SW480 (cell line): ENCODE results near the gene DNAJC27.

ENCODE experiments used
- DNase-seq: peaks from one replicate; pipeline ENCODE4 v3.0.0-alpha.2; 2016; ENCODE audit warnings: low spot score

DNAJC27 gene

DNA sequence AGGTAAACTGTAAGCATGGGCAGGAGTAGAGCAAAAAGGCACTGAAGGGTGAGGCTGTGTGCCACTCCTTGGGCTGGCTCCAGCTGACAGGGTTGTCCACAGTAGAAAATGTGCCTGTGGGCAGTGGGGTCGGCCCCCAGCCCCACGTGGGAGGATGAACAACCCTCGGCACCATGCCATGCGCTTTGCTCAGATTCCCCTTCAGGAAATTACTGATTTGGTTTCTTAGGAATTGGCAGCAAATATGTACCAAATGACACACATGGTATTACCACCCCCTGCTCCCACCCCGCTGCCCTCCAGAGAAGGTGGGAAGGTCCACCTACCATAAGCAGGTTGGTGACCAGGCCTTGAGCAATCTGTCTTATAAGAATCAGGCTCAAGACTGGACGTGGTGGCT lies 65.3 kb downstream of the DNAJC27 start:
- no peak for DNase-seq

DNA sequence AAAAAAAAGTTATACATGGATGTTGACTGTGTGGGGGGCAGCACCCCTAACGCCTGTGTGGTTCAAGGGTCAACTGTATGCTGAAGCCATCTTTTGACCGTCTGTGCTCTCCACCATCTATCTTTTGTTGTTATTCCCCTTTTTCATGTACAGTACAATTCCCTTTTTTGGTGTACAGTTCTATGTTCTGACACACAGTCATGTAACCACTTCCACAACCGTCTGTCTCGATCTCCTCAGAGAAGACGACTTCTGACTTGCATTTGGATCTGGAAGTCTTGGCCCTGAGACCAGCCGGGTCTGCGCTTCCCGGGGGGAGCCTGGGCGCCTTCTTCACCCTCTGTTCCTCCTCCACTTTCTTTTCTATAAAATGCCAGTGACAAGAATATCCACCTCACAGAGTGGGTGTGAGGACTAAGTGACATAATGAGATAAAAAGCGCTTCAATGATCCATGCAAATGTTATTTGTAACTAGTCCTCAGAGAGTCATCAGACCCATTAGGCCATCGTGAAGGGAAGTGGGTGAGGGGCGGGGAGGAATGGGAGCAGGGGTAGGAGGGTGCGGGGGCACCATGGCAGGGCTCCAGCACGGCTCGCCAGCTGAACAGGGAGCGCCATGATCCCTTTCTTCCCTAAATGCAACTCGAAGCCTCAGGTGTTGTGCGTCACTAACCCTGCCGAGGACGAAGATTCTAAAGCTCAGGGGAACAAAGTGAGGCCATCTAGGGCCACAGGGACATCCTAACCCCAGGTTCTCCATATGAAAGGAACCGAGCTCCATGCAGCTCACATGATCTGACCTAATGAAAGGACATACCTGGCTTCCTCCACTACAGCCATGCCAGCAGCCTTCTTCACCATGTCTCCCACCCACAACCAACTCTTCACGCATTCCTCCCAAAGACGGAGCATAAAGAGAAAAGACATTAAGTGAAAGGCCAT lies 68.3 kb downstream of the DNAJC27 start:
- no peak for DNase-seq

DNA sequence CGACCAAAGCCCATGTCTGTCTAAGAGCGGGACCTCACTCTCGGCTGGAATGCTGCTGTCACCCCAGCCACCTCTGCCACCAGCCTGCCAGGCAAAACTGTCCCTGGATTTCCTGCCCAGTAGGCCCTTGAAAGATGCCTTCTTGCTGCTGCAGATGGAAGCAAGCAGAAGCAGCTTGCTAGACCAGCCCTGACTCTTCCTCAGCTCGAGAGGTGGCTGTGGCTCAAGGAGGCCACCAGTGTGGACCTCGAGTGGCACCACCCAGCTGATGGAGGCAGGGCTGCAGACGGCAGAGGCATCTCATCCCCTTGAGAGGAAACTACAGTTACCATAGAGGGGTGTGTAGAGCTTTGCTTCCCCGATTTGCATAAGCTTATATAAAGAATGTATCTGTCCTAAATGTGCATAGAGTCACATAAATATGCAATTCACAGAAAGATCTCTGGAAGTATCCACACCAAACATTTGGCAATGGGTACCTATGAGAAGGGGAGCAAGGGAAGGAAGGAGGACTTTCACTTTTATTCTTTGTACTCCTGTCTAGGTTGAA lies 72.3 kb downstream of the DNAJC27 start:
- no peak for DNase-seq

DNA sequence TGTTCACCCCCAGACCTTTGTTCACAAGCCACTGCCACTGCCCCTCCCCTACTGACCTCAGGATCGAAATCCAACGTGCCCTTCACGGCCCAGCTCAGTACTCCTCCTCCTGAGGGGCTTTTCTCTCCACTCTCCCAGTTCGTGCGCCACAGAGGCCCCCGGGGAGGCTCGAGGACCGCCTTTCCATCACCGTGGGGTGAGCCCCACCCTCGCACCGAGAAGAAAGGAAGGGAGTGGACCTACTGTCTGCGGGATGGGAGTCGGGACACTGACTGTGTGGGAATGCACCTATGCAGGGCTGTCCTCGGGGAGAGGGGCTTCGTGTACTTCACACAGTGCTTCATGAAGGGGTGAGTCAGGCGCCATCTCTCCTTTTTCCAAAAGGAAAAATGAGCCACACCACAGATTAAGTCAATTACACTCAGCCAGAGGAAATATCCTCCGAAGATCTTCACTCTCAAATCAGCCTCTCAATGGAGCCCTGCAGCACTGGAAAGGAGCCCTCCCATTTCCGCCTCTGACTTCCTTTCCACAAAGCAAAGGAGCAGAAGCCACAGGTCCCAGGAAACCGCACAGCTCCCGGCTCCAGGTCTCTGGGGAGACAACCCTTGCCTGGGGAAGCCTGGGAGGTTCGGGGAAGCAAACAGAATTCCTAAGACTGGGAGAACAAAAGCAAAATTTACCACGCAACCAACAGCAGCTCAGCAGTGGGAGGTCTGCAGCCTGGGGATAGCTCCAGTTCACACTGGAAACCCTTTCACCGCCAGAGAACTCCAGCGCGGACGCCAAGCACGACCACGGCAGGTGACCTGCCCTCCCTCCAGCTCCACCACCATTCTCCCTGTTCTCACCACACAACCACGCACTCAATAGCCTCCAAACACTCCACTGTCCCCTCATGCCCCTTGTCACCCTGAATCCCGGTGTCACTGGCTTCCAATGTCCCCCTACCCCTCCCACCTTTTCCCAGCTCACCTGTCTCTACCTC lies 73.3 kb downstream of the DNAJC27 start:
- DNase-seq: no peak

DNA sequence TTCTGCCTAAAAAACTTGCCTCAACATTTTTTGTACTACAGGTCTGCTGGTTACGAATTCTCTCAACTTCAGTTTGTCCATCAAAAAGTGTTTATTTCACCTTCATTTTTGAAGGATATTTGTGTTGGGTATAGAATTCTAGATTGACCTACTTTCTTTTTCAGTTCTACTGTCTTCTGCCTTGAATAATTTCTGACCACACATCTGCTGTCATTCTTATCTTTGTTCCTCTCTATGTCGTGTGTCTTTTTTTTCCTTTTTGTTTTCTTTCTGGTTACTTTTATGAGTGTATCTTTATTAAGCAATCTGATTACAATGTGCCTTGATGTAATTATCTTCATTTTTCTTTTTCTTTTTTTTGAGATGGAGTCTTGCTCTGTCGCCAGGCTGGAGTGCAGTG lies 77.0 kb downstream of the DNAJC27 start:
- peak; percentile 49 for DNase-seq

DNA sequence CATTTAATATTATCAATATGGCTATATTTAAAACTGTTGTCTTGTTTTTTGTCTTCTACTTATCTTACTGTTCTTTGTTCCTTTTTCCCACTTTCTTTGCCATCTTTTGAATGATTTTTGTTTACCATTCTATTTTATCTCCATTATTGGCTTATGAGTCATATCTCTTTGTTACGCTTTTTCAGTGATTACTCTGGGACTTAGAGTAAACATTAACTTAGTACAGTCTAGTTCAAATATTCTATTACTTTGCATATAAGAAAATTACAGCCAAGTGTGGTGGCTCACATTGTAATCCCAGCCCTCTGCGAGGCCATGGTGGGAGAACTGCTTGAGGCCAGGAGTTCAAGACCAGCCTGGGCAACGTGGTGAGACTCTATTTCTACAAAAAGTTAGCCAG lies 77.8 kb downstream of the DNAJC27 start:
- no peak for DNase-seq
